GM18526 (cell line): ENCODE data around the gene PARN.

Experiments used
- POLR2A ChIP-seq: IDR thresholded peaks from 3 replicates; pipeline ENCODE4 v1.6.1; 2011; ENCODE audit not compliant: insufficient read length; ENCODE audit errors: extremely low read depth

PARN gene

DNA sequence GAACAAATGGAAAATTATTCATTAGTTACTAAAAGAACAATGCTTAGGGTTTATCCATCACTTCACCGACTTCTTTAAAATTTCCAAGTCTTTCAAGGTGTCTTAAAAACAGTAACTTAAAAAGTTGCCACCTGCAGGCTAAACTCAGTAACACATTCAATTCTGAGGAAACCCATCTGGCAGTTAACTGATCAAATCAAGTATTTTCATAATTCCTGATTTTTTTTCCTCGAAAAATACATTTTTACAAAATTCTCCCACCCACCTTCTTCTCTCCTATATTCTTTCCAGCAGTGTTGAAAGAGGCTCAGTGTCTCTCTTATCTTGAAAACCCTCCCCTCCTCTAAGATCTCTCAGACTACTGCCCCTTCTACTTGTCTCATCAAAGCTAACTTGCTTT is 29.9 kb downstream of the PARN start:
- no peak for TF ChIP-seq POLR2A

DNA sequence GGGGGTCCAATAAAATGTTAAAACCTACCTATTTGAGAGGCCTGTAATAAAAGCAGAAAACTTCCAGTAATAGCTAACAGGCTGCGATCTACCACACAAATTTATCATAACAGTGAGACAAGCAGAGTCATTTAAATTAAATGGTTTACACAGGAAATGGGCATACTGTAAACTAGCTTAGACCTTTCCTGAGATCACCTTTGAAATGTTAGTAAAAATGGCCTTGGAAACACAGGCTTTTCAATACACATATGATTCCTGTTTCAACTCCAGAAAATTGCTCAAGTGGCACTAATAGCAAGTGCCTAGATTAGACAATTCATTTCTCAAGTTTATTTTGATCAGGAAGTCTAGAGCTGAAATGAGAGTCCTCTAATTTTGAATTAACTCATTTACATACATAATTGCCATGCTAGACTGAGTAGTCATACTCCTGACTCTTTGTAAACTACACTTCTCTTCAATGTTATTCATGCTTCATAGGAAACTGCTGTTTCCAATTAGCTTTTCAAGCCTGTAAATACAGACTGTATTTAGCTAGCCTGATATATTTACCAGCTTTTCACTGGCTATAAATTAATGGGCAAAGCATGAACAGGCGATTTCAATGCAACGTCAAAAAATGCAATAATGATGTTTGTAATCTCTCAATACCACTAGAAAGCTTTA is 43.3 kb downstream of the PARN start:
- TF ChIP-seq POLR2A, result no peak

DNA sequence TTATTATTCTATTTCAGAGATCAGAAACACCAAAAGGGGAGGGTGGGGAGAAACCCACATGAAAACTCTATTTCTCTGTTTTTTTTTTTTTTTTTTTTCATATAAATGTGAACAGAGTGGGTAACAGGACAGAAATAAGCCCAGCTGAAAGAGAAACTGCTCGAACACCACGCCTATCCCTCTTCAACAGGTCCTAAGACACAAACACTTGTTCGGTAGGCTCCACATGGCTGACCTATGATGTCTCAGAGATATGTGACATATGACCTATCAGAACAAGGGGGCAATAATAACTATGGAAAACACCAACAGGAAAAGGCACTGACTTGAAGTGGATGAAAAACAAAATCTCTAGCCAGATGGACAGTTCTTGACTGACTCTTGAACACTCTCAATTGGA is 44.8 kb downstream of the PARN start:
- TF ChIP-seq POLR2A, result no peak

DNA sequence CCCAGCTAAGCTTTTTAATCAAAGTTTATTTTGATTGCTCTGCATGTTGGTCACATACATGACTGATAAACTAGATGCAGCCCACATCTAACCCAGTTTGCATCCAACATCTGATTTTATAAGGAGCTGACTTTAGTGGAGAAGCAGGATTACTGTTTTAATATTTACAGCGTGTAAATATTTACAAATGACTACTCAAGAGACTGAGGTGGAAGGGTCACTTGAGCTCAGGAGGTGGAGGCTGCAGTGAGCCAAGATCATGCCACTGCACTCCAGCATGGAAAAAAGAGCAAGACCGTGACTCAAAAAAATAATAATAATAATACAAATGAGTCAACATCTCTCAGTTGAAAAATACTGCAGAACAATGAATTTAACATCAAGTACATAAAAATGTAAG is 50.8 kb downstream of the PARN start:
- TF ChIP-seq POLR2A, result no peak

DNA sequence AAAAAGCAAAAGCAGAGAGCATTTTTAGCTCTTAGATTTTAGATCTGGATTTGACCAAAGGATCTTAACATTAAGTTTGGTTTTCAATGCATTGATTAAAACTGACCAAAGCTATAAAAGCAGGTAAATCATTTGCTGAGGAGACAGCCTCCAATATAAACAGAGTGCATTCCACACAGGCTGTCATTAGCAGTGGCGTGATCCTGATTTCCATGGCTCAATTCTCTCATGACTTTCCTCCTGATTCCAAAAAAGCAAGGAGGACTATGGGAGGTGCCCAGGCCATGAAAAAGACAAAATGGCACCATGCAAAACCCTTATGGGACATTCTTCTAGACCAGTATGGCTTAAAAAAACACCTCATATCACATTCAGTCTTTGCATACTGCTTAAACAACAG is 53.5 kb downstream of the PARN start:
- TF ChIP-seq POLR2A, result no peak

DNA sequence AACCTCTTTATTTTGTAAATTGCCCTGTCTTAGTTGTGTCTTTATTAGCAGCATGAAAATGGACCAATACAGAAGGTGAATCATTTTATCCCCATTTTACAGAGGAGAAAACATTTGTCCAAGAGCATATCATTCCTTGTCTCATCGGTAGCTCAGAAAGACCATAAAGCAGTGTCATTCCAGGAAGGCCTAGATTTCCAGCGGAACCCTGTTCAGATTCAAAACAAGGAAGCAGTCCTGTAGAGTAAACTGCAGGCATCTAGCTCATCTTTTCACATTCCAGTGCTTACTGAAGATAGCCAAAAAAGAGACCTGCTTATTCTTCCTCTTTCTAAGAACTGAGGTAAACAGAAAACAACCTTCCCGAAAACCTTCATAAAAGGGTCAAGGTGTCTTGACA is 54.0 kb downstream of the PARN start:
- TF ChIP-seq POLR2A, result no peak

DNA sequence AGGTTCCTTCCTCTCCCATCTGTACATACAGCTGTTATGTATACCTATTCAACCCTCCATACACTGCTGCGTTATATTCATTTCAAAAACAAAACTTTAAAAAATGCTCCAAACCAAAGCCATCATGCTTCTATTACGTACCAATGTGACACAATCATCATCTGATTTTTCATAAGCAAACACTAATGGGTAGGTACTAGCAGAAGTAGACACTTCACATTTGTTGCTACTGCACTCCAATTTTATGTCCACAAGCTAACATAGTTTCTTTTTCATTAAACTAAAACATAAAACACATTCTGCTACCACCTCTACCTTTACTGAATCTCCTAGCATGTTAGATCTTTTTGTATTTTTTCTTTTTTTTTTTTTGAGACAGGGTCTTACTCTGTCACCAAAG is 57.5 kb downstream of the PARN start:
- TF ChIP-seq POLR2A, result no peak

DNA sequence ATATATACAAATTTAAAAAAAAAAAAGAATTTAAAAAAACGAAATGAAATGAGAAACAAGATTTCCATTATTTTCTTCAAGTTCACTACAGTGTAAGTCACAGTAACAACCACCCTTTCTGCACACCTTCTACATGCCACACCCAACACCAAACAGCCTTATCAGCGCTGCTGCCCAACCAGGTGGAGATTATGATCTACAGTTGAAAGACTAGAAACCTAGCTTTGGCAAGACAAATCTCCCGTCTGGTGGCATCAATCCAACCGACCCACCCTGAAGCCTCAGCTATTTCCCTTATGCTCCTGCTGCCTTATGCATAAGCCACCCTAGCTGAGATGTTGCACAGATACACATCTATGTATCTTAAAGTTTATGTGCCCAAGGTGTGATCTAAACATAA is 60.8 kb downstream of the PARN start:
- TF ChIP-seq POLR2A, result no peak

DNA sequence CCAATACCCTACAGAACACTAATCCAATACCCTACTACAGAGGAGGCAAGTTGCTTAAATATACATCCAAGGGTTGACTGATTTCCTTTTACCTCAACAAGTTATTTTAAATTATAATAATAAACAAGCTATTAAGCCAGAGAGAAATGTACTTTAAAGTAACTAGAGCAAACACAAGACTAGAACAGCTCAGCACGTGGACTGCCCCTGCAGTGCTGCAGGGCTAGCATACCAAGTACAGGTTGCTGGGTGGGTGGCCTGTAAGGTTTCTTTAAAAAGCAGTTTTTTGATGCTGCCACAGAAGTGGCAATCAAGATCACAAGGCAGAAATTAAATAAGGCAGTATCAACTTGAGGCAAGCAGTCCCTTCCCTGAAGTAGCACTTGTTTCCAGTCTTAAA is 63.5 kb downstream of the PARN start:
- no peak for TF ChIP-seq POLR2A

DNA sequence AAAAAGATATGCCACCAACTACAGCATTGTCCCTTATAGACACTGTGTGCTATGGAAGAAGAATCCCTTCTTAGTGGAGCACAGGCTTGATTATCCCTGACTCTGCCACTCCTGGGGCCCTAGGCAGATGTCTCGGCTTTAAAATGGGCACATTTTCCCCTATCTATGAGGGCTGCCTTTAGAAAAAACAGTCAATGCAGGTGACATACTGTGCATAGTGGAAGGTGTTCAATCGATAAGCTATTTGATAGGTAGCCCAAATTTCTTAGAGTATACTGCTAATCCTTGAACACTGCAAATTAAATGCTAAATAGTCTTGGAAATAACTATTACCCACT is 64.4 kb downstream of the PARN start:
- TF ChIP-seq POLR2A, result no peak

DNA sequence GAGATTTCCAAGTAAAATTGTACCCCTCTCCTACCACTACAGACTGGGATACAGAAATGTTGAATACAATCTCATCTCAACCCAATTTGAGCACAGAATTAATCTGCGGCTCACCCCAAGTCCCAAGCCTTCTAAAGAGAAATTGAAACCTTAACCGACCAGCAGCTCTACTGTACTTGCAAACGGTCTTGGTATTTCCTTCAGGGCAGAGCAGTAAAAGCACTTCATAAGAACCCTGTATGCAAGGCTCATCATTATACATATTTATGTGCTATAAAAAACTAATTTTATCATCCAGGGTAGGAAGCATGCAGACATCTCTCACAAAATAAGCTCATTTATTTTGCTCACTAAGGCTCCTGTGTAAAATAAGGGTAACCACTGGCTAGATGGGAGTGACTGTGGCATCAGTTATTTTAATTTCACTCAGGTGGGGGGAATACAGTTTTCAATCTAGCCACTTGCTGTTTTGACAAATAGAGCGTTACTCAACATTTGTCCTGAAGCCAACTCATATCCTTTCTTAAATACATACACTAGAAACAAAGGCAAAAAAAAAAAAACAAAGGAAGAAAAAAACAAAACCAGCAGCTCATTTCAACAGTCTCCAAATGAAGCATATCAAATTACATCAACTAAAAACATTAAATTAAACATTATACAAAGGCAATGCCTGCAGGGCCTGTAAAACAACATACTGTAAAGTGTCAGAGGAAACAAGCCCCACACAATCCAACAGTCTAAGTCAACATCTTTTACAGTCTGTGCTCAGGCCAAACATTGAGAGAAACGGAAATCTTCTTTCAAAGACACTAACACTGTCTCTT is 65.0 kb downstream of the PARN start:
- no peak for TF ChIP-seq POLR2A

DNA sequence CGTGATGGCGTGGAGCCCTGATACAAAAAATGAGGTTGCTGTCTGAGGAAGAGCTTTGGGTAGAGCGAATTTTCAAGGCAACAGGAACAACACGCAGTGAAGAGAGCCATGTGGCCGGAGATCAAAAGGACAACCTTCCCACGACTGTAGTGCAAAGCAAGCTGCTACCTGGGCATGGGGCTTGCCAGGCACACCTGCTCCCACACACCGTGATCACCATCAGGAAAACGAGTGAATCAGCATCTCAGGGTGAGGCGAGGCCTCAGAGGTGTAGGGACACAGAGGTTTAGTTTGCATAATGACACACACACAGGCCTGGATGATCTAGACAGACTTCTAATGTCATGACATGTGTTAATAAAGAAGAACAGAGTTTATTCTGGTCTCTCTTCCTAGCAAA is 65.7 kb downstream of the PARN start:
- TF ChIP-seq POLR2A, result no peak

DNA sequence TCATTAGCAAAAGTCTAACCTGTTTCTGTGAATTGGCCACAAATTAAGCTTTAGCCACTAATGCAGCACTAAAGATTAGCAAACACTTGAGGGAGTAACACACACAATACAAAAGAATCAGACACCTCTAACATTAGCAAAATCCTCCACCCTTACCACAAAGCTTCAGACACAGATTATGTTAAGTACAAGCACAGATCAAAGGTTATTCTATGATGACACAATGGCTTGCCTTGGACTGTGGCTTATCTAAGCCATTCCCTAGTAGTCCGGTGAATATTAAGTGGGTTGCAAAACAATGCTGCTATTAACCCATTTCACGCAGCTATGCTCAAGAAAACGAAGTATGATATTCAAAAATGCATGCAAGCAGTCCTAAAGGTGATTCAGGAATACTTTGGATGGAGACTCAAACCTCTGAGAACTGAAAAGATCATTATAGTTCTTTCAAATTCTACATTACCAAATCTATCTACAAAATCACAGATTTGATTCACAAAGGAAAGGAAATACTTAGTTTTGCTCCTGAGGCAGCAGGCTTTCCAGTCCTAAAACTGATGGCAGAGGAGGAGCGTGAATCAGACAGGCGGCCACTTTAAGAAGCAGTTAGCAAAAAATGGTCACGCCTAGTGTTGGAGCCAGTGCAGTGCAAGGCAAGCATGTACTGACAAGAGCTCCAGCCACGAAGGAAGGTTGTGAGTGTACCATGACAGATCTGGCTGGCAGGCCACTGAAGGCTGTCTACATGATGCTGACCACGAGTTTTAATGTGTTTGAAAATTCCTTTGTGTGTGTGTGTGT is 67.2 kb downstream of the PARN start:
- TF ChIP-seq POLR2A, result no peak

DNA sequence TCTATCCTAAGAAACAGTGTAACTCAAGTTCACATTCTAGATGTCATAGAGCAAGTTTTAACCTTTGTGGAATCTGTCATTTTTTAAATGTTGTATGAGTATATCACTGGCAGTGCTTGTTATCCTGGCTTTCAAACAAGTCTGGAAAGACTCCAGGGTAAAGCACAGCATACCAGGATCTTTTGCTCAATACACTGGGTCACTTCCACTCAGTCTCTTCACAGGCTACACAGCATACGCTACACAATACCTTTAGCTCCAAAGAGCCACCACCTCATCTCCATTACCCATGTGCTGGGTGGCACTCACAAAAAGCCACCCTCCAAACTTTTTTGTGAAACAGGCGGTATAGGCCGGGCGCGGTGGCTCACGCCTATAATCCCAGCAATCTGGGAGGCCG is 69.5 kb downstream of the PARN start:
- no peak for TF ChIP-seq POLR2A

DNA sequence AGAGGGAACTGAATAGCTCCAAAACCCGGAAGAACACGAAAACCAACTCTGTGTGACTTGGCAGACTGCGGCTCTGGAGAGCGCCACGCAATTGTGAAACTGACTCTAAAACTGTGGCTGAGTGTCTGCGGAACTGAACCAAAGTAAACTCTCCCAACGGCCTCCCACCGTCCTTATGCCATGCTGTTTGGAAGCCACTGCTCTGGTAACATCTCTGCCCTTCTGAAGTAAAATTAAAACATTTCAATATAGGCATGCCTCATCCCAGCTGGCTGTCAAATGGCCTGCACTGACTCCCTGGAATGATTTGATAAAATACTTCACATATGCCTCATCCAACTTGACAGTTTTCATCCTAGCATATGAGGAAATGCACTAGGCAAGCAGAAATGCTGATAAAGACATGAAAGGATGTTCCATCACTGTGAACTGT is 70.2 kb downstream of the PARN start:
- no peak for TF ChIP-seq POLR2A

DNA sequence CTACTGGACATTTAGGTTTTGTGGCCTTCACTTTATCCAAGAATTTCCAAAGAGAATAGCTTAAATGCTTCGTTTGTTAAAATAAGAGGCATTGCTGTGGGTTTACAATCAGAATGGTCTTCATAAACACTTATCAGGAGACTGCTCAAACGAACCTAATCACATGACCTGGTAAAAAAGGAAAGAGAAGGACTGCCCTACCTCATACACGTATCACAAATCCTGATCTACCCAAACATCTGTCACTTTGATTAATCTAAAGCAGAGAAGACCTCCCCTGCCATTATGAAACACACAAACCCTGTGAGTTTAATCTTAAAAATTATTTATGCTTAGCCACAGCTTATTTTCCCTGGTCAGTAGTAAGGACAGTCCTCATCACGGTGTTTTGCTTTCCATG is 76.6 kb downstream of the PARN start:
- no peak for TF ChIP-seq POLR2A
